Measurements from ENCODE around the gene PSME1.

- TF ChIP-seq CTCF (IDR thresholded peaks at IDR 0.05 in 2 of 3, conservative IDR thresholded peaks at IDR 0.05 in 1 of 3; ENCODE audit: control insufficient read depth in 2 of 3, extremely low read depth in 1 of 3, insufficient read depth in 1 of 3, low read depth in 3 of 3, low read length in 3 of 3): no peak
- TF ChIP-seq MXI1 (IDR thresholded peaks at IDR 0.05; ENCODE audit: low read depth, low read length): no peak
- TF ChIP-seq, protein P1, sequence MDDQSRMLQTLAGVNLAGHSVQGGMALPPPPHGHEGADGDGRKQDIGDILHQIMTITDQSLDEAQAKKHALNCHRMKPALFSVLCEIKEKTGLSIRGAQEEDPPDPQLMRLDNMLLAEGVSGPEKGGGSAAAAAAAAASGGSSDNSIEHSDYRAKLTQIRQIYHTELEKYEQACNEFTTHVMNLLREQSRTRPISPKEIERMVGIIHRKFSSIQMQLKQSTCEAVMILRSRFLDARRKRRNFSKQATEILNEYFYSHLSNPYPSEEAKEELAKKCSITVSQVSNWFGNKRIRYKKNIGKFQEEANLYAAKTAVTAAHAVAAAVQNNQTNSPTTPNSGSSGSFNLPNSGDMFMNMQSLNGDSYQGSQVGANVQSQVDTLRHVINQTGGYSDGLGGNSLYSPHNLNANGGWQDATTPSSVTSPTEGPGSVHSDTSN (IDR thresholded peaks at IDR 0.05; ENCODE audit: insufficient replicate concordance, low read depth, low read length): no peak
- TF ChIP-seq, protein P2, sequence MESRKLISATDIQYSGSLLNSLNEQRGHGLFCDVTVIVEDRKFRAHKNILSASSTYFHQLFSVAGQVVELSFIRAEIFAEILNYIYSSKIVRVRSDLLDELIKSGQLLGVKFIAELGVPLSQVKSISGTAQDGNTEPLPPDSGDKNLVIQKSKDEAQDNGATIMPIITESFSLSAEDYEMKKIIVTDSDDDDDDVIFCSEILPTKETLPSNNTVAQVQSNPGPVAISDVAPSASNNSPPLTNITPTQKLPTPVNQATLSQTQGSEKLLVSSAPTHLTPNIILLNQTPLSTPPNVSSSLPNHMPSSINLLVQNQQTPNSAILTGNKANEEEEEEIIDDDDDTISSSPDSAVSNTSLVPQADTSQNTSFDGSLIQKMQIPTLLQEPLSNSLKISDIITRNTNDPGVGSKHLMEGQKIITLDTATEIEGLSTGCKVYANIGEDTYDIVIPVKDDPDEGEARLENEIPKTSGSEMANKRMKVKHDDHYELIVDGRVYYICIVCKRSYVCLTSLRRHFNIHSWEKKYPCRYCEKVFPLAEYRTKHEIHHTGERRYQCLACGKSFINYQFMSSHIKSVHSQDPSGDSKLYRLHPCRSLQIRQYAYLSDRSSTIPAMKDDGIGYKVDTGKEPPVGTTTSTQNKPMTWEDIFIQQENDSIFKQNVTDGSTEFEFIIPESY (IDR thresholded peaks at IDR 0.05): no peak
- no peak for TF ChIP-seq CBX5 (IDR thresholded peaks at IDR 0.05; ENCODE audit: low read depth)
- no peak for TF ChIP-seq HDGF (IDR thresholded peaks at IDR 0.05)
- no peak for TF ChIP-seq ZNF592 (IDR thresholded peaks at IDR 0.05)
- no peak for TF ChIP-seq TAF1 (IDR thresholded peaks at IDR 0.05; ENCODE audit: borderline replicate concordance, low read depth, low read length)
Observed at GRCh38 chr14:24167469-24168114, 31.6 kb downstream of the PSME1 start.
